ENCODE data around the gene PAX2.

The PAX2 gene

DNA sequence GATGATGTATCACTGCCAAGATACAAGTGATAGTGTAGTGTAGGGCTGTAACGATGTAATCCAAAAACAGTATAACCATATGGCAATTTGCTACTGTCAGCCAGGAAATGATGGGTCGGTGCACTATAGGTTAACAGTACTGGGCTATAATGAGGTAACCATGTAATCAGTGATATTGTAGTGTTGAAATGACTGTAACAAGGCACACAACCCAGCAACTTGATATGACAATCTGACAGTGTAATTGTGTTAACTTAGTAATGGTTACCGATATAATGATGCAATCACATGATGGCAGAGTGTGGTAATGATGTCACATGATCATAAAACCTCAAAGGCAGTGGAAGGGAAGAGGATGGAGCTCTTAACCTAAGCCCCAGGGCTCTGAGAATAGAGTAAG lies 93.6 kb downstream of the PAX2 start:
- TF ChIP-seq, protein P1, sequence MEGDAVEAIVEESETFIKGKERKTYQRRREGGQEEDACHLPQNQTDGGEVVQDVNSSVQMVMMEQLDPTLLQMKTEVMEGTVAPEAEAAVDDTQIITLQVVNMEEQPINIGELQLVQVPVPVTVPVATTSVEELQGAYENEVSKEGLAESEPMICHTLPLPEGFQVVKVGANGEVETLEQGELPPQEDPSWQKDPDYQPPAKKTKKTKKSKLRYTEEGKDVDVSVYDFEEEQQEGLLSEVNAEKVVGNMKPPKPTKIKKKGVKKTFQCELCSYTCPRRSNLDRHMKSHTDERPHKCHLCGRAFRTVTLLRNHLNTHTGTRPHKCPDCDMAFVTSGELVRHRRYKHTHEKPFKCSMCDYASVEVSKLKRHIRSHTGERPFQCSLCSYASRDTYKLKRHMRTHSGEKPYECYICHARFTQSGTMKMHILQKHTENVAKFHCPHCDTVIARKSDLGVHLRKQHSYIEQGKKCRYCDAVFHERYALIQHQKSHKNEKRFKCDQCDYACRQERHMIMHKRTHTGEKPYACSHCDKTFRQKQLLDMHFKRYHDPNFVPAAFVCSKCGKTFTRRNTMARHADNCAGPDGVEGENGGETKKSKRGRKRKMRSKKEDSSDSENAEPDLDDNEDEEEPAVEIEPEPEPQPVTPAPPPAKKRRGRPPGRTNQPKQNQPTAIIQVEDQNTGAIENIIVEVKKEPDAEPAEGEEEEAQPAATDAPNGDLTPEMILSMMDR (IDR thresholded peaks at IDR 0.05): no peak

GRCh38 chr10:100841528-100841927 lies 96.1 kb downstream of the PAX2 start:
- TF ChIP-seq, protein P1 (IDR thresholded peaks at IDR 0.05): no peak

DNA sequence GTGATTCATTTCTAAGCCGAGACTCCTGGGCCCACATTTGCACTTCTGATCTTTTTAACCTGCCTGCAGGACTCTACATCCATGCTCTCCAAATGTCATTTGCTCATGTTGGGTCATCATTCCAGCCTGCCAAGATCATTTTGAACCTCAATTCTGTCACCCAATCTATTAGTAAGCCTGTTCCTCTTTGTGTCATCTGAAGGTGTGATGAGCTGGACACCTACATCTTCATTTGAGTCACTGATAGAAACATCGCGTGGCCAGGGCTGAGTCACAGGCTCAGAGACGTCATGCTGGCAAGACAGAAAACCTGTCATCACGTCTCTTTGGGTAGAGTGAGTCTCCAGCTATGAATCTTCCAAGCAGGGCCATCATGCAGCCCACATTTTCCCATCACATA lies 102.1 kb downstream of the PAX2 start:
- TF ChIP-seq, protein P1 (IDR thresholded peaks at IDR 0.05): no peak

DNA sequence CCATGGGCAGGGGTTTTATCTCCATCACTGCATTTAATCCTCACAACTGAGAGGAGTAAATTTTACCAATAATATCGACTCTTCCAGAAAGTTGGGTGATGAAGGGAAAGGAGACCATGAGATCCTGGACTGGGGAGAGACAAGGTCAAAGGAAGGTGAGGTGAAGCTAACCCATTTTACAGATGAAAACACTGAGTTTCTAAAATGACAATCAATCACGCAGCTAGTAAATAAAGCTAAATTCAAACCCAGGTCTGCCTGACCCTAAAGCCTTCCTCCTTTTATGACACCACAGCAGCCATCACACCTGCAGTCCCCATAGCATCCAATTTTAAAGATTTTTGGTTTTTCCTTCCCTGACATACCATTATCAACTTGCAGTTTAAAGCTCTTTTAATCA lies 103.4 kb downstream of the PAX2 start:
- TF ChIP-seq, protein P1 (IDR thresholded peaks at IDR 0.05): no peak

DNA sequence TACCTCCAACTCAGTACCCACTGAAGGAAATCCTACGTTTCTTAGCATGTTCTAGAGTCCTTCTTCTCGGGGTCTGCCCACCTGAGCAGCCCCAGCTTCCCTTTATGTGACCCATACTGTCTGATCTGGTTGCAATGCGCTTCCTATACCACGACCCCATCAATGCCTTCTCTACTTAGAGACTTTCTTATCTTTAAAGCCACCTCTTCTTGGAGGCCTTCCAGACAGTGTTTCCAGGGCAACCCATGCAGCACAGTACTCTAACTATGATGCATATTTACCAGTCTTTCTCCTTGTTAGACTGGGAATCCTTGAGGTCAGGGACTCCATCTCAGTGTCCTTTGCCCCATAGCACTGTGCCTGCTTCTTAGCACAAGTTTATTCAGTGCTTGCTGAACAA lies 112.9 kb downstream of the PAX2 start:
- TF ChIP-seq, protein P1 (IDR thresholded peaks at IDR 0.05): no peak

- TF ChIP-seq, protein P1 (IDR thresholded peaks at IDR 0.05): no peak
Measured at GRCh38 chr10:100858747-100859483, 113.5 kb downstream of the PAX2 start.

- TF ChIP-seq, protein P1 (IDR thresholded peaks at IDR 0.05): no peak
Measured at GRCh38 chr10:100859484-100859763, 114.0 kb downstream of the PAX2 start.

DNA sequence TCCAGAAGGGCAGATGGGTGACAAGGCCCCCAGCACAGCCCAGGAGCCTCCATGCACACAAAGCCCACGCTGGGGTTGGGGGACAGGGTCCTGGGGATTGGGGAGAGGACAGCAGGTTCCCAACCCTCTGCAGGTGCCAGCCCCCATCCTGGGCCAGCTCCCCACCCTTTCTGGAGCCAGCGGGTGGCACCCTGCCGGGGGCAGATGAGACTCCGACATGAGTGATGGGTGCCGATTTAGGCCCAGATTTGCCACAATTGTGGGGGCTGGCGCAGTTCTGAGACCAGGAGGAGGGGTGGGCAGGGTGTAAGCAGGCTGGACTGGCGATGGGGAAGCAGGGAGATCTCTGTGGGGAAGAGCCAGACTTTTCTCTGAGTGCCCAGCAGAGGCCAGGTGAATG lies 118.1 kb downstream of the PAX2 start:
- TF ChIP-seq, protein P1 (IDR thresholded peaks at IDR 0.05): no peak

All from LNCAP (cell line).